ENCODE results near the gene KRTAP10-5.

DNA sequence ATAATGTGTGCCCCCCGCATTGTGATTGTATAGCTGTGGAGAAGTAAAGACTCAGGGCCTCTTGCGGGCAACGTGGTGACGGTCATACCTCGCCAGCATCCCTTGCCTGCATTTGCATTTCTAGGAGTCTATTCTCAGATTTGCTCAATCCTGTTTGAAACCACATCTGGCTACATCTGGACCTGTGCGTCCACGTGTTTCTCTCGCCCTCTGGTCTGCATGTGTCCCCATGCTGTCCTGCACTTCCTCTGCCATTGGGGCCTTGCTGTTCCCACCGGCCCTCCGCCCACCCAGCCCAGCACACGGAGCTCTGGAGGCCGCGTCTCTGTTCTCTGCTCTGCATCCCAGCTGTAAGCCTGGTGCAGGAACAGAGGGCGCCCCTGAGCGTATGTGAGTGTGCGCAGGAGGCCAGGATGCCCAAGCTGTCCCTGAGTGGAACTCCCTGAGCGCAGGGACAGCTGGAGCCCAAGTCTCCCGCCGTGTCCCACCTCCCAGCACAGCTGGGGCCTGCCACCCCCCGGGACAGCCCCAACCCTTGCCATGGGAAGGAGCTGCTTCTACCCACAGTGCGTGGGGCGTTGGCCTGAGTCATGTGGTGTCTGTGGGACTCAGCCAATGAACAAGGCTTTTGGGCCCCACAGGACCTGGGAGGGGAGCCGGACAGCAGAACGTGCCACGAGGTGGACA is 30.7 kb downstream of the KRTAP10-5 start:
- TF ChIP-seq, protein P1, sequence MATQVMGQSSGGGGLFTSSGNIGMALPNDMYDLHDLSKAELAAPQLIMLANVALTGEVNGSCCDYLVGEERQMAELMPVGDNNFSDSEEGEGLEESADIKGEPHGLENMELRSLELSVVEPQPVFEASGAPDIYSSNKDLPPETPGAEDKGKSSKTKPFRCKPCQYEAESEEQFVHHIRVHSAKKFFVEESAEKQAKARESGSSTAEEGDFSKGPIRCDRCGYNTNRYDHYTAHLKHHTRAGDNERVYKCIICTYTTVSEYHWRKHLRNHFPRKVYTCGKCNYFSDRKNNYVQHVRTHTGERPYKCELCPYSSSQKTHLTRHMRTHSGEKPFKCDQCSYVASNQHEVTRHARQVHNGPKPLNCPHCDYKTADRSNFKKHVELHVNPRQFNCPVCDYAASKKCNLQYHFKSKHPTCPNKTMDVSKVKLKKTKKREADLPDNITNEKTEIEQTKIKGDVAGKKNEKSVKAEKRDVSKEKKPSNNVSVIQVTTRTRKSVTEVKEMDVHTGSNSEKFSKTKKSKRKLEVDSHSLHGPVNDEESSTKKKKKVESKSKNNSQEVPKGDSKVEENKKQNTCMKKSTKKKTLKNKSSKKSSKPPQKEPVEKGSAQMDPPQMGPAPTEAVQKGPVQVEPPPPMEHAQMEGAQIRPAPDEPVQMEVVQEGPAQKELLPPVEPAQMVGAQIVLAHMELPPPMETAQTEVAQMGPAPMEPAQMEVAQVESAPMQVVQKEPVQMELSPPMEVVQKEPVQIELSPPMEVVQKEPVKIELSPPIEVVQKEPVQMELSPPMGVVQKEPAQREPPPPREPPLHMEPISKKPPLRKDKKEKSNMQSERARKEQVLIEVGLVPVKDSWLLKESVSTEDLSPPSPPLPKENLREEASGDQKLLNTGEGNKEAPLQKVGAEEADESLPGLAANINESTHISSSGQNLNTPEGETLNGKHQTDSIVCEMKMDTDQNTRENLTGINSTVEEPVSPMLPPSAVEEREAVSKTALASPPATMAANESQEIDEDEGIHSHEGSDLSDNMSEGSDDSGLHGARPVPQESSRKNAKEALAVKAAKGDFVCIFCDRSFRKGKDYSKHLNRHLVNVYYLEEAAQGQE (IDR thresholded peaks at IDR 0.05; ENCODE audit: insufficient replicate concordance, low read depth) = no peak
- TF ChIP-seq, protein P2, sequence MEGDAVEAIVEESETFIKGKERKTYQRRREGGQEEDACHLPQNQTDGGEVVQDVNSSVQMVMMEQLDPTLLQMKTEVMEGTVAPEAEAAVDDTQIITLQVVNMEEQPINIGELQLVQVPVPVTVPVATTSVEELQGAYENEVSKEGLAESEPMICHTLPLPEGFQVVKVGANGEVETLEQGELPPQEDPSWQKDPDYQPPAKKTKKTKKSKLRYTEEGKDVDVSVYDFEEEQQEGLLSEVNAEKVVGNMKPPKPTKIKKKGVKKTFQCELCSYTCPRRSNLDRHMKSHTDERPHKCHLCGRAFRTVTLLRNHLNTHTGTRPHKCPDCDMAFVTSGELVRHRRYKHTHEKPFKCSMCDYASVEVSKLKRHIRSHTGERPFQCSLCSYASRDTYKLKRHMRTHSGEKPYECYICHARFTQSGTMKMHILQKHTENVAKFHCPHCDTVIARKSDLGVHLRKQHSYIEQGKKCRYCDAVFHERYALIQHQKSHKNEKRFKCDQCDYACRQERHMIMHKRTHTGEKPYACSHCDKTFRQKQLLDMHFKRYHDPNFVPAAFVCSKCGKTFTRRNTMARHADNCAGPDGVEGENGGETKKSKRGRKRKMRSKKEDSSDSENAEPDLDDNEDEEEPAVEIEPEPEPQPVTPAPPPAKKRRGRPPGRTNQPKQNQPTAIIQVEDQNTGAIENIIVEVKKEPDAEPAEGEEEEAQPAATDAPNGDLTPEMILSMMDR (IDR thresholded peaks at IDR 0.05; ENCODE audit: insufficient read depth, low read length) = no peak

All from HL-60 (cell line).